Measurements from ENCODE around the gene TTLL10. TPM values are rescaled to one million over a fixed set of nuclear protein-coding genes. Genes with fewer than 3 reads are reported as not detected.

The TTLL10 gene
- total and polyA plus RNA-seq, 4 donors: not detected

GRCh38 chr1:1146026-1146425 lies 27.7 kb upstream of the TTLL10 start:
- Histone ChIP-seq H3K9ac (ENCODE audit: low read depth in 1 of 2, low read length in 2 of 2) (no peak overlapping the region), H3K4me1 (ENCODE audit: control insufficient read depth in 4 of 4, insufficient read depth in 4 of 4, low read length in 3 of 4) (no peaks in the 10 kb centered on the region), H3K4me3 (ENCODE audit: low read depth in 1 of 3, low read length in 3 of 3) (no peak overlapping the region), H3K27ac (ENCODE audit: low read depth in 1 of 2, low read length in 2 of 2) (no peak overlapping the region), H3K9me3 (ENCODE audit: control insufficient read depth in 4 of 4, low read length in 3 of 4) (no peaks in the 10 kb centered on the region), H3K36me3 (ENCODE audit: control insufficient read depth in 4 of 4, insufficient read depth in 3 of 4, low read depth in 1 of 4, low read length in 3 of 4) (no peaks in the 10 kb centered on the region), H3K27me3 (ENCODE audit: control insufficient read depth in 4 of 4, insufficient read depth in 4 of 4, low read length in 3 of 4) (no peaks in the 10 kb centered on the region)
- no peak for TF ChIP-seq TAF1 (conservative IDR thresholded peaks at IDR 0.05)
- TF ChIP-seq EGR1 (IDR thresholded peaks at IDR 0.05; ENCODE audit: low read depth in 2 of 2): no peak
- TF ChIP-seq CTCF (IDR thresholded peaks at IDR 0.05; ENCODE audit: low read depth, low read length, missing input control): no peak
- TF ChIP-seq, protein P1, sequence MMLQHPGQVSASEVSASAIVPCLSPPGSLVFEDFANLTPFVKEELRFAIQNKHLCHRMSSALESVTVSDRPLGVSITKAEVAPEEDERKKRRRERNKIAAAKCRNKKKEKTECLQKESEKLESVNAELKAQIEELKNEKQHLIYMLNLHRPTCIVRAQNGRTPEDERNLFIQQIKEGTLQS (IDR thresholded peaks at IDR 0.05): no peak
- TF ChIP-seq HNF4G (IDR thresholded peaks at IDR 0.05): no peak
- TF ChIP-seq GABPA (IDR thresholded peaks at IDR 0.05 in 1 of 2, conservative IDR thresholded peaks at IDR 0.05 in 1 of 2): no peak
- TF ChIP-seq RXRA (IDR thresholded peaks at IDR 0.05): no peak
- TF ChIP-seq, protein P2, sequence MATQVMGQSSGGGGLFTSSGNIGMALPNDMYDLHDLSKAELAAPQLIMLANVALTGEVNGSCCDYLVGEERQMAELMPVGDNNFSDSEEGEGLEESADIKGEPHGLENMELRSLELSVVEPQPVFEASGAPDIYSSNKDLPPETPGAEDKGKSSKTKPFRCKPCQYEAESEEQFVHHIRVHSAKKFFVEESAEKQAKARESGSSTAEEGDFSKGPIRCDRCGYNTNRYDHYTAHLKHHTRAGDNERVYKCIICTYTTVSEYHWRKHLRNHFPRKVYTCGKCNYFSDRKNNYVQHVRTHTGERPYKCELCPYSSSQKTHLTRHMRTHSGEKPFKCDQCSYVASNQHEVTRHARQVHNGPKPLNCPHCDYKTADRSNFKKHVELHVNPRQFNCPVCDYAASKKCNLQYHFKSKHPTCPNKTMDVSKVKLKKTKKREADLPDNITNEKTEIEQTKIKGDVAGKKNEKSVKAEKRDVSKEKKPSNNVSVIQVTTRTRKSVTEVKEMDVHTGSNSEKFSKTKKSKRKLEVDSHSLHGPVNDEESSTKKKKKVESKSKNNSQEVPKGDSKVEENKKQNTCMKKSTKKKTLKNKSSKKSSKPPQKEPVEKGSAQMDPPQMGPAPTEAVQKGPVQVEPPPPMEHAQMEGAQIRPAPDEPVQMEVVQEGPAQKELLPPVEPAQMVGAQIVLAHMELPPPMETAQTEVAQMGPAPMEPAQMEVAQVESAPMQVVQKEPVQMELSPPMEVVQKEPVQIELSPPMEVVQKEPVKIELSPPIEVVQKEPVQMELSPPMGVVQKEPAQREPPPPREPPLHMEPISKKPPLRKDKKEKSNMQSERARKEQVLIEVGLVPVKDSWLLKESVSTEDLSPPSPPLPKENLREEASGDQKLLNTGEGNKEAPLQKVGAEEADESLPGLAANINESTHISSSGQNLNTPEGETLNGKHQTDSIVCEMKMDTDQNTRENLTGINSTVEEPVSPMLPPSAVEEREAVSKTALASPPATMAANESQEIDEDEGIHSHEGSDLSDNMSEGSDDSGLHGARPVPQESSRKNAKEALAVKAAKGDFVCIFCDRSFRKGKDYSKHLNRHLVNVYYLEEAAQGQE (IDR thresholded peaks at IDR 0.05): no peak
- no peak for TF ChIP-seq YY1 (IDR thresholded peaks at IDR 0.05)
- TF ChIP-seq MAX (IDR thresholded peaks at IDR 0.05): no peak
- no peak for TF ChIP-seq JUND (IDR thresholded peaks at IDR 0.05)
- no peak for TF ChIP-seq FOXA1 (IDR thresholded peaks at IDR 0.05)
- TF ChIP-seq SP1 (IDR thresholded peaks at IDR 0.05): no peak
- no peak for DNase-seq (ENCODE audit: low spot score)
- 93% methylated on average over 14 of the region's 14 CpGs for WGBS

GRCh38 chr1:1146596-1146995 lies 27.1 kb upstream of the TTLL10 start:
- Histone ChIP-seq H3K36me3 (ENCODE audit: control insufficient read depth in 4 of 4, insufficient read depth in 3 of 4, low read depth in 1 of 4, low read length in 3 of 4) (no peaks in the 10 kb centered on the region), H3K27me3 (ENCODE audit: control insufficient read depth in 4 of 4, insufficient read depth in 4 of 4, low read length in 3 of 4) (no peaks in the 10 kb centered on the region), H3K4me1 (ENCODE audit: control insufficient read depth in 4 of 4, insufficient read depth in 4 of 4, low read length in 3 of 4) (no peaks in the 10 kb centered on the region), H3K4me3 (ENCODE audit: low read depth in 1 of 3, low read length in 3 of 3) (no peak overlapping the region), H3K9ac (ENCODE audit: low read depth in 1 of 2, low read length in 2 of 2) (no peak overlapping the region), H3K27ac (ENCODE audit: low read depth in 1 of 2, low read length in 2 of 2) (no peak overlapping the region), H3K9me3 (ENCODE audit: control insufficient read depth in 4 of 4, low read length in 3 of 4) (no peaks in the 10 kb centered on the region)
- DNase-seq (ENCODE audit: low spot score): no peak
- 94% methylated on average over 15 of the region's 15 CpGs for WGBS
- no peak for TF ChIP-seq RXRA (IDR thresholded peaks at IDR 0.05)

DNA sequence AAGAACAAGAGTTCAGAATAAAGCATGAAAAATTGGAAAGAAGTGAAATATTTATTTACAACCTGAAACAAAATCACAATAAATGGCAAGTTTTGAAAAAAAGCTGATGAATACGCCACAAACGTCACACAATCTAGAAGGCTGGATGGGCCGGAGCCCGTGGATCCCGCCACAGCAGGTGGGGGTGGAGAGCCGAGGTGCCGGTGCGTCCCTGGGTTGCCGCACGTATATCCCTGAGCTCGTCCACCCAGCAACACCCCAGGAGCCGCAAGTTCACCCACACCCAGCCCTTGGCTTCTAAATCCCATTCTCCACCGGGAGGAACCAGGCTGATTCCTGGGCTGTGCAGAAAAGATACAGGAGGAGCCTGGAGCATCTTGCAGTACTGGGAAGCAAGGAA lies 25.6 kb upstream of the TTLL10 start:
- no peaks in the 10 kb centered on the region for H3K36me3 ChIP-seq (ENCODE audit: control insufficient read depth in 4 of 4, insufficient read depth in 3 of 4, low read depth in 1 of 4, low read length in 3 of 4)
- H3K9me3 ChIP-seq (ENCODE audit: control insufficient read depth in 4 of 4, low read length in 3 of 4): no peaks in the 10 kb centered on the region
- DNase-seq (ENCODE audit: low spot score): no peak
- TF ChIP-seq GABPA (IDR thresholded peaks at IDR 0.05 in 1 of 2, conservative IDR thresholded peaks at IDR 0.05 in 1 of 2) (no peak), NR2F2 (IDR thresholded peaks at IDR 0.05) (no peak), RAD21 (IDR thresholded peaks at IDR 0.05) (no peak), EGR1 (IDR thresholded peaks at IDR 0.05; ENCODE audit: low read depth in 2 of 2) (no peak), HNF4G (IDR thresholded peaks at IDR 0.05) (no peak), CTCF (IDR thresholded peaks at IDR 0.05; ENCODE audit: low read depth, low read length, missing input control) (no peak), FOXA1 (IDR thresholded peaks at IDR 0.05) (no peak), ZBTB33 (IDR thresholded peaks at IDR 0.05) (no peak), JUND (IDR thresholded peaks at IDR 0.05) (no peak), RXRA (IDR thresholded peaks at IDR 0.05) (no peak)
- no peak overlapping the region for H3K4me3 ChIP-seq (ENCODE audit: low read depth in 1 of 3, low read length in 3 of 3)
- no peak overlapping the region for H3K9ac ChIP-seq (ENCODE audit: low read depth in 1 of 2, low read length in 2 of 2)
- no peak overlapping the region for H3K27ac ChIP-seq (ENCODE audit: low read depth in 1 of 2, low read length in 2 of 2)
- 95% methylated on average over 13 of the region's 13 CpGs for WGBS
- no peaks in the 10 kb centered on the region for H3K27me3 ChIP-seq (ENCODE audit: control insufficient read depth in 4 of 4, insufficient read depth in 4 of 4, low read length in 3 of 4)
- no peaks in the 10 kb centered on the region for H3K4me1 ChIP-seq (ENCODE audit: control insufficient read depth in 4 of 4, insufficient read depth in 4 of 4, low read length in 3 of 4)

Measured in liver (tissue), 9 donors.